Measurements from ENCODE around the gene SAP30L. TPM values are rescaled to one million over a fixed set of nuclear protein-coding genes. Genes with fewer than 3 reads are reported as not detected.

SAP30L gene, protein sequence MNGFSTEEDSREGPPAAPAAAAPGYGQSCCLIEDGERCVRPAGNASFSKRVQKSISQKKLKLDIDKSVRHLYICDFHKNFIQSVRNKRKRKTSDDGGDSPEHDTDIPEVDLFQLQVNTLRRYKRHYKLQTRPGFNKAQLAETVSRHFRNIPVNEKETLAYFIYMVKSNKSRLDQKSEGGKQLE
- total RNA-seq (2022) (28.7 and 38.6 TPM in 2 replicates), Bru-seq, nascent RNA (percentile 69 among the genes with signal in this experiment), BruChase-seq, experiment 1, labeled RNA remaining after a 6-hour chase (percentile 90 among the genes with signal in this experiment), BruChase-seq, experiment 2, labeled RNA remaining after a 2-hour chase (percentile 79 among the genes with signal in this experiment)
- long read RNA-seq, full-length matches to known transcripts = 25 of 32 reads
- long read RNA-seq, partial matches to known transcripts = 1 of 32 reads
- long read RNA-seq, other reads (novel, unspliced or antisense) = 6 of 32 reads

DNA sequence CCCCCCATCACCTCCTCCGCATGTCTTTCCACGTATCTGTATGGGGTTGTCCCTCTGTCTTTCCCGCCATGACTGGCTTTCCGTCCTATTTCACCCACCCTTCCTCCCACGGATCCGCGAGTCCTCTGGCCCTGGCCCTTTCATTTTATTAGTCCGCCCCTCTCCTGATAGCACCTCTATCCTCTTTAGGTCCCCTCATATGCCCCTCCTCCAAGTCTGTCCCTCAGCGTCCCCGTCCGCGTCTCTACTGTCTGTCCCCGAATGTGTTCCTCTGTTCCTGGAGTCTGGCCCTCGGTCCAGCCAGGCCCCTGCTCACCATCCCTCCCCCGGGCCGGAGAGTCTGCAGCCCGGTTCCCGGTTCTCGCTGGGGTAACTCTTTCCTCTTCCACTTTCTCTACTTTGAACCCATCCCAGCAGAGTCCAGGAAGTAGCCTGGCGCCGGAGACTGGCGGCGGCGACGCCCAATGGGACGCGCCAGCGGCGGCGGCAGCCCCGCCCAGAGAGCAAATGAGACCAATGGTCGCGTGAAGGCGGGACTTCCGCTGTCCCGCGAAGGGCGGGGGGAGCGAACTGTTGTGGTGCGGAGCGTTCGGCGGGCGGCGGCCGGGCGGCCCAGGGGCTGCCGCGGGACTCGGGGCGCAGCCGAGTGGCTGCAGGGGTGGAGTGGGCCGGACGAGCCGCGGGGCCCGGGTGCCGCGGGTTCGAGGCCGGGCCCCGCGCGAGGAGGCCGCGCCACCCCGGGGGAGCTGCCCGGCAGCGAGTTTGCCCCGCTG is at the start of gene SAP30L:
TSS of gene SAP30L (plus strand) at position 576 of the 773 bp plus-strand sequence. CDS start 608 bp downstream, outside the sequence.
- Mint-ChIP-seq H3K27me3 (ENCODE audit: unreplicated experiment) (no peaks in the 10 kb centered on the region), H3K36me3 (ENCODE audit: insufficient read depth, unreplicated experiment) (peaks cover 26% of the 10 kb centered on the region), H3K27ac (ENCODE audit: unreplicated experiment) (peak within 1 kb of the TSS; percentile 27), H3K4me1 (ENCODE audit: low read depth, unreplicated experiment) (peaks cover 6% of the 10 kb centered on the region), H3K4me3 (ENCODE audit: low read depth, unreplicated experiment) (peak within 1 kb of the TSS; percentile 91), H3K9me3 (ENCODE audit: low read depth, unreplicated experiment) (no peaks in the 10 kb centered on the region)
- BruUV-seq (replicated peaks) = no TSS peak
- peak; percentile 98 for DNase-seq
- CTCF ChIA-PET = interaction anchor here (0.6 to 1.2 kb wide), 2 partner anchors 373 to 395 kb away, joined by 3 to 4 read pairs; no protein-coding TSS in a partner anchor
- TF ChIP-seq, protein P1, sequence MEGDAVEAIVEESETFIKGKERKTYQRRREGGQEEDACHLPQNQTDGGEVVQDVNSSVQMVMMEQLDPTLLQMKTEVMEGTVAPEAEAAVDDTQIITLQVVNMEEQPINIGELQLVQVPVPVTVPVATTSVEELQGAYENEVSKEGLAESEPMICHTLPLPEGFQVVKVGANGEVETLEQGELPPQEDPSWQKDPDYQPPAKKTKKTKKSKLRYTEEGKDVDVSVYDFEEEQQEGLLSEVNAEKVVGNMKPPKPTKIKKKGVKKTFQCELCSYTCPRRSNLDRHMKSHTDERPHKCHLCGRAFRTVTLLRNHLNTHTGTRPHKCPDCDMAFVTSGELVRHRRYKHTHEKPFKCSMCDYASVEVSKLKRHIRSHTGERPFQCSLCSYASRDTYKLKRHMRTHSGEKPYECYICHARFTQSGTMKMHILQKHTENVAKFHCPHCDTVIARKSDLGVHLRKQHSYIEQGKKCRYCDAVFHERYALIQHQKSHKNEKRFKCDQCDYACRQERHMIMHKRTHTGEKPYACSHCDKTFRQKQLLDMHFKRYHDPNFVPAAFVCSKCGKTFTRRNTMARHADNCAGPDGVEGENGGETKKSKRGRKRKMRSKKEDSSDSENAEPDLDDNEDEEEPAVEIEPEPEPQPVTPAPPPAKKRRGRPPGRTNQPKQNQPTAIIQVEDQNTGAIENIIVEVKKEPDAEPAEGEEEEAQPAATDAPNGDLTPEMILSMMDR (IDR thresholded peaks at IDR 0.05; ENCODE audit: unreplicated experiment) = no peak
- intact Hi-C loops (cut with micrococcal nuclease; ENCODE audit: unreplicated experiment) = no loop called here

DNA sequence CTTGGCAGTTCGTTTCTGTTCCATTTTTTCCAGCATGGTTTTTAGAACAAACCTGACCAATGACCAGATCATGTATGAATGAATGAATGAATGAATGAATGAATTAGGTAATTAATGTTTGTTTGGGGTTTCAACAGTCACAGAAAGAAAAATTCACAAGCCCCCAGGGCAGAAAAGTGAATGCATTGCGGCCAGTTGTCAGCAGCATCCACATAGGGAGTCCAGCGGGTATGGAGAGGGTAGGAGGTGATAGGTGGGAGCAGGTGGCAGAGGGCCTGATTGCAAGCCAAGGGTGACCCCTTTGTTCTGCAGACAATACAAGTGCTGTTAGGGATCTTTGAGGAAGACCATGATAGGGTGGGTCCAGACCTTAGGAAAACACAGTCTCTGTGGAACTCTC is 49.7 kb upstream of the SAP30L start:
- no peak for DNase-seq
- H3K4me3 Mint-ChIP-seq (ENCODE audit: low read depth, unreplicated experiment) = no peak overlapping the region
- no peaks in the 10 kb centered on the region for H3K27me3 Mint-ChIP-seq (ENCODE audit: unreplicated experiment)
- intact Hi-C loops (cut with micrococcal nuclease; ENCODE audit: unreplicated experiment) = loop anchor here (2.0 kb wide), 1 partner anchor 323 kb away; no protein-coding TSS in a partner anchor
- BruUV-seq (replicated peaks) = no TSS peak
- peaks cover 22% of the 10 kb centered on the region for H3K36me3 Mint-ChIP-seq (ENCODE audit: insufficient read depth, unreplicated experiment)
- TF ChIP-seq, protein P1 (IDR thresholded peaks at IDR 0.05; ENCODE audit: unreplicated experiment) = no peak
- CTCF ChIA-PET = interaction anchor here (0.6 to 1.4 kb wide), 2 partner anchors 199 to 203 kb away, joined by 3 to 7 read pairs; no protein-coding TSS in a partner anchor
- H3K27ac Mint-ChIP-seq (ENCODE audit: unreplicated experiment) = peak overlapping the region; percentile 34
- H3K4me1 Mint-ChIP-seq (ENCODE audit: low read depth, unreplicated experiment) = peaks cover 61% of the 10 kb centered on the region
- H3K9me3 Mint-ChIP-seq (ENCODE audit: low read depth, unreplicated experiment) = no peaks in the 10 kb centered on the region

DNA sequence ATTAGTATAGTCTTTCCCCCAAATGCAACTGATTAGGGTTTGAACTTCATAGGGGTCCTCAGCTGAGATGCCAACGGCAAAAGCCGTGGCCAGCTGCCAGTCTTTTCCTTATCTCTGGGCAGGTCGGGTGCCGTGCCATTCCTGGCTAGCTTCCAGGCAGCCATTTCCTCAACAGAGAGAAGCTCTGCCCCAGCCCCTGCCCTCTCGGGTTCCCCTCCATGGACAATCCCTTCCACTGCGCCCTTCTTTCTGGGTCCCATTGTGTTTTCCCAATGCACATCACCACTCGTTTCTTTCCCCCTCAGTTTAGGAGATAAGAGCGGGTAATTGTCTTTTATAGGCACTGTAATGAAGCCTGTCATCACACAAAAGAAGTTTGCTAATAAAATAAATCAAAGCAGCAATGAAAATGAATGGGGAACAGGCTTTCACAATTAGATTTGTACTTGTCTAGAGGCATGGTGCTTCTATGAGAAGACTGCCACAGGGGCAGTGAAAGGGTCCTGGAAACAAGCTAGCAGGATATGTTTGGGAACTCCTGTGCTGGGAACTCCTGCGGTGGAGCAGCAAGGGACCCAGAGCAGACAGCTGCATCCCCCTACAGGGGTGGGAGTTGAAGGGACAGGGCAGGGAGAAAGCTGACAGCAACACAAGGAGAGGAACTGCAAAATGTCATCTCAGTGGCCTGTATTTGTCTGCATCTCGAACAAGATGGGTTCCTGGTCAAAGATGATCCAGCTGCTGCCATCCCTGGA is 48.0 kb upstream of the SAP30L start:
- peak; percentile 86 for DNase-seq
- H3K27ac Mint-ChIP-seq (ENCODE audit: unreplicated experiment) = no peak overlapping the region
- CTCF ChIA-PET = interaction anchor here (0.6 to 2.0 kb wide), 12 partner anchors 8 to 697 kb away, joined by 3 to 11 read pairs (median 5); partner anchors contain the start of gene GALNT10
- BruUV-seq (replicated peaks) = no TSS peak
- peaks cover 46% of the 10 kb centered on the region for H3K4me1 Mint-ChIP-seq (ENCODE audit: low read depth, unreplicated experiment)
- TF ChIP-seq, protein P1 (IDR thresholded peaks at IDR 0.05; ENCODE audit: unreplicated experiment) = peak; percentile 36
- no peak overlapping the region for H3K4me3 Mint-ChIP-seq (ENCODE audit: low read depth, unreplicated experiment)
- intact Hi-C loops (cut with micrococcal nuclease; ENCODE audit: unreplicated experiment) = loop anchor here (2.0 kb wide), 1 partner anchor 325 kb away; no protein-coding TSS in a partner anchor
- no peaks in the 10 kb centered on the region for H3K27me3 Mint-ChIP-seq (ENCODE audit: unreplicated experiment)
- H3K36me3 Mint-ChIP-seq (ENCODE audit: insufficient read depth, unreplicated experiment) = peaks cover 15% of the 10 kb centered on the region
- no peaks in the 10 kb centered on the region for H3K9me3 Mint-ChIP-seq (ENCODE audit: low read depth, unreplicated experiment)

DNA sequence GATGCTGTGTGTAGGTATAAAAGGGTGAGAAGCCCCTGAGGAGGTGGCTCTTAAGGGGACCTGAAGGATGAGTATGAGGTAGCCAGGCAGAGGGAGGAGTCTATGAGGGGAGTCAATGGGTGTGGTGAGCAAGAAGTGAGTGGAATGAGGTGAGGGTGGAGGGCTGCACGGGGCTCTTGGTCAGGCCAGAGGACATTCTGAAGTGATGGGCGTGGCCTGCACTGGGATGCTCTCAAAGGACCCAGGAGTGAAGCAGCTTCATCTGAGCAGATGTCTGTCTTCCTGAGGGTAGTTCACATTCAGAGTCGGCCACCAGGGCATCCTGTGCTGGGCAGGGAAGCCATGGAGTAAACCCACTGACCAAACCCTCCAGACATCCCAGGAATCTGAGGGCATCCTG is 45.1 kb upstream of the SAP30L start:
- intact Hi-C loops (cut with micrococcal nuclease; ENCODE audit: unreplicated experiment) = no loop called here
- BruUV-seq (replicated peaks) = no TSS peak
- CTCF ChIA-PET = no interaction called here

More for the DNA sequence above, 45.1 kb upstream of the SAP30L start:
- H3K4me3 Mint-ChIP-seq (ENCODE audit: low read depth, unreplicated experiment) = no peak overlapping the region
- H3K27me3 Mint-ChIP-seq (ENCODE audit: unreplicated experiment) = no peaks in the 10 kb centered on the region
- peaks cover 5% of the 10 kb centered on the region for H3K36me3 Mint-ChIP-seq (ENCODE audit: insufficient read depth, unreplicated experiment)
- H3K9me3 Mint-ChIP-seq (ENCODE audit: low read depth, unreplicated experiment) = no peaks in the 10 kb centered on the region
- DNase-seq = no peak
- TF ChIP-seq, protein P1 (IDR thresholded peaks at IDR 0.05; ENCODE audit: unreplicated experiment) = no peak
- peaks cover 24% of the 10 kb centered on the region for H3K4me1 Mint-ChIP-seq (ENCODE audit: low read depth, unreplicated experiment)
- H3K27ac Mint-ChIP-seq (ENCODE audit: unreplicated experiment) = no peak overlapping the region

Data from Calu3 (cell line).